Measurements from ENCODE around the gene MYLK2.

MYLK2 gene

GRCh38 chr20:31862506-31862905 is 43.4 kb downstream of the MYLK2 start:
- H3K4me2 ChIP-seq (ENCODE audit: insufficient read depth, low read length, poor library complexity, severe bottlenecking) = no peak overlapping the region
- H2BK5ac ChIP-seq (ENCODE audit: low read length) = no peak overlapping the region
- H3K4ac ChIP-seq (ENCODE audit: low read length) = no peak overlapping the region
- no peak overlapping the region for H4K8ac ChIP-seq (ENCODE audit: low read depth, low read length)
- H3K18ac ChIP-seq (ENCODE audit: low read length) = peak overlapping the region; percentile 15
- H3K4me3 ChIP-seq (ENCODE audit: low read length in 2 of 2) = no peak overlapping the region
- H3K36me3 ChIP-seq (replicated peaks in 1 of 2; ENCODE audit: control insufficient read depth in 2 of 2, insufficient read depth in 2 of 2, low read length in 2 of 2) = peaks cover 0 to 40% of the 10 kb centered on the region in 2 donors
- H3K27me3 ChIP-seq (ENCODE audit: control insufficient read depth in 3 of 3, insufficient read depth in 3 of 3, low read depth in 1 of 3, low read length in 3 of 3) = peaks cover 0 to 4% (median 4%) of the 10 kb centered on the region in 3 experiments
- peak overlapping the region; percentile 52 for H2BK12ac ChIP-seq (ENCODE audit: low read length)
- peak overlapping the region; percentile 73 for H2AK5ac ChIP-seq (ENCODE audit: low read depth, low read length)
- no peaks in the 10 kb centered on the region for H3K79me1 ChIP-seq (ENCODE audit: low read depth, low read length)
- no peak overlapping the region for H3K27ac ChIP-seq (replicated peaks; ENCODE audit: low read length)
- H3K14ac ChIP-seq (ENCODE audit: low read length) = no peak overlapping the region
- no peak for DNase-seq (ENCODE audit: low spot score)
- H2AFZ ChIP-seq (ENCODE audit: low read length) = no peak overlapping the region
- peak overlapping the region; percentile 19 for H4K91ac ChIP-seq (ENCODE audit: low read depth, low read length, poor library complexity)
- peak overlapping the region; percentile 7 for H2BK120ac ChIP-seq (ENCODE audit: low read depth, low read length)
- H3K4me1 ChIP-seq (ENCODE audit: control insufficient read depth in 2 of 2, insufficient read depth in 1 of 2, low read depth in 1 of 2, low read length in 2 of 2) = peaks cover 11 to 19% of the 10 kb centered on the region in 2 donors
- no CpG with 5 or more reads among the region's 8 CpGs for WGBS, 2 donors (ENCODE audit: extremely low coverage in 2 of 2, insufficient read length in 2 of 2, insufficient replicate concordance in 1 of 2)
- H2BK15ac ChIP-seq (ENCODE audit: low read length) = peak overlapping the region; percentile 50
- no peak overlapping the region for H3K23ac ChIP-seq (ENCODE audit: low read depth, low read length, poor library complexity)
- H3K9ac ChIP-seq (ENCODE audit: low read depth, low read length, poor library complexity) = no peak overlapping the region
- H3K9me3 ChIP-seq (replicated peaks in 1 of 2; ENCODE audit: control insufficient read depth in 2 of 2, insufficient read depth in 1 of 2, low read depth in 1 of 2, low read length in 2 of 2) = no peaks in the 10 kb centered on the region

- DNase-seq (ENCODE audit: low spot score) = no peak
- H3K9ac ChIP-seq (ENCODE audit: low read depth, low read length, poor library complexity) = no peak overlapping the region
- no peak overlapping the region for H3K14ac ChIP-seq (ENCODE audit: low read length)
Measured at GRCh38 chr20:31863296-31864085, 44.3 kb downstream of the MYLK2 start.

DNA sequence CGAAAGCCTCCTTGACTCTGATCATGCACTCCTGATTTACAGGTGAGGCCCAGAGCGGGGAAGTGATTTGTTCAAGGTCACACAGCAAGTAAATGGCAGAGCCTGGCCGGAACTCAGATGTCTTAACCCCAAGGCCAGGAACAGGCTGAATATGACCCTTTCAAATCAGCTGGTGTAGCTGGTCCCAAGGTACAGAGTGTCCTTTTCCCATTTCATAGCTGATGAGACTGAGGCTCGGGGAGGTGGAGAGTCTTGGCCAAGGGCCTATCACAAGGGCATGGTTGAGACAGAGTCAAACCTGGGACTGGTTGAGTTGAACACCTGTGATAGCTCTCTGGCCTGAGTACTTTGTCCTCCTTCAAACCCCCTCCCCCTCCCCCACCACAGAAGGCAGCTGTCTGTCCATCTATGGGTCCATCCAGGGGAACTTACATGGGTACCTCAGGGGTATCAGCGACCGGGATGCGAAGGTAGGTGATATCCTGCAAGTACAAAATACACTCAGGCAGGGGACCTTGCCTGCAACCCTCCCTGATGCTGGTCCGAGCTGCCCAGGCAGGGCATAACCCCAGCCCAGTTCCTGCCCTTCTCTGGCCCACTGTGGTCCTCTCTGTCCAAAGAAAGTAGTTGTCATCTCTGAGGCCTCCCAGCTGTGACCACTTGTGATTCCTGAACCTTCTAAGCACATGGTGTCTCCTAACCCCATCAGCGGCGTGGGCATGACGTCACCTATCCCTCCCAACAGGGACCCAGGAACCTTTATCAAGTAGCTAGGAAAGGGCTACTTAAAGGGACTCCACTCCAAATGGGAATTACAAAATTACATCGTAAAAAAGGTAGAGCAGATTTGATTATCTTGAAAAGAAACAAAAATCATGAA is 45.6 kb downstream of the MYLK2 start:
- no peak overlapping the region for H3K14ac ChIP-seq (ENCODE audit: low read length)
- H3K36me3 ChIP-seq (replicated peaks in 1 of 2; ENCODE audit: control insufficient read depth in 2 of 2, insufficient read depth in 2 of 2, low read length in 2 of 2) = peaks cover 0 to 40% of the 10 kb centered on the region in 2 donors
- H3K79me1 ChIP-seq (ENCODE audit: low read depth, low read length) = no peaks in the 10 kb centered on the region
- no peak overlapping the region for H2BK120ac ChIP-seq (ENCODE audit: low read depth, low read length)
- no peak overlapping the region for H3K18ac ChIP-seq (ENCODE audit: low read length)
- no peak overlapping the region for H3K4ac ChIP-seq (ENCODE audit: low read length)
- no peak overlapping the region for H3K9ac ChIP-seq (ENCODE audit: low read depth, low read length, poor library complexity)
- no peak overlapping the region for H3K4me2 ChIP-seq (ENCODE audit: insufficient read depth, low read length, poor library complexity, severe bottlenecking)
- H3K4me3 ChIP-seq (ENCODE audit: low read length in 2 of 2) = no peak overlapping the region
- WGBS, 2 donors (ENCODE audit: extremely low coverage in 2 of 2, insufficient read length in 2 of 2, insufficient replicate concordance in 1 of 2) = no CpG with 5 or more reads among the region's 12 CpGs
- H3K9me3 ChIP-seq (replicated peaks in 1 of 2; ENCODE audit: control insufficient read depth in 2 of 2, insufficient read depth in 1 of 2, low read depth in 1 of 2, low read length in 2 of 2) = no peaks in the 10 kb centered on the region
- no peak overlapping the region for H2BK15ac ChIP-seq (ENCODE audit: low read length)
- H4K91ac ChIP-seq (ENCODE audit: low read depth, low read length, poor library complexity) = no peak overlapping the region
- no peak overlapping the region for H2BK12ac ChIP-seq (ENCODE audit: low read length)
- peaks cover 18 to 24% of the 10 kb centered on the region in 2 donors for H3K4me1 ChIP-seq (ENCODE audit: control insufficient read depth in 2 of 2, insufficient read depth in 1 of 2, low read depth in 1 of 2, low read length in 2 of 2)
- peaks cover 0 to 15% (median under 1%) of the 10 kb centered on the region in 3 experiments for H3K27me3 ChIP-seq (ENCODE audit: control insufficient read depth in 3 of 3, insufficient read depth in 3 of 3, low read depth in 1 of 3, low read length in 3 of 3)
- peak overlapping the region; percentile 27 for H2AK5ac ChIP-seq (ENCODE audit: low read depth, low read length)
- no peak overlapping the region for H2AFZ ChIP-seq (ENCODE audit: low read length)
- no peak overlapping the region for H3K27ac ChIP-seq (replicated peaks; ENCODE audit: low read length)
- H2BK5ac ChIP-seq (ENCODE audit: low read length) = no peak overlapping the region
- H4K8ac ChIP-seq (ENCODE audit: low read depth, low read length) = no peak overlapping the region
- no peak overlapping the region for H3K23ac ChIP-seq (ENCODE audit: low read depth, low read length, poor library complexity)
- no peak for DNase-seq (ENCODE audit: low spot score)

More at GRCh38 chr20:31863296-31864085, 44.3 kb downstream of the MYLK2 start:
- peak overlapping the region; percentile 59 for H2BK15ac ChIP-seq (ENCODE audit: low read length)
- H3K4me3 ChIP-seq (ENCODE audit: low read length in 2 of 2) = no peak overlapping the region
- no peak overlapping the region for H4K8ac ChIP-seq (ENCODE audit: low read depth, low read length)
- H3K4me2 ChIP-seq (ENCODE audit: insufficient read depth, low read length, poor library complexity, severe bottlenecking) = no peak overlapping the region
- no peak overlapping the region for H3K18ac ChIP-seq (ENCODE audit: low read length)
- H3K79me1 ChIP-seq (ENCODE audit: low read depth, low read length) = no peaks in the 10 kb centered on the region
- H2AFZ ChIP-seq (ENCODE audit: low read length) = no peak overlapping the region
- no peak overlapping the region for H2BK120ac ChIP-seq (ENCODE audit: low read depth, low read length)
- no peak overlapping the region for H3K4ac ChIP-seq (ENCODE audit: low read length)
- peaks cover 11 to 19% of the 10 kb centered on the region in 2 donors for H3K4me1 ChIP-seq (ENCODE audit: control insufficient read depth in 2 of 2, insufficient read depth in 1 of 2, low read depth in 1 of 2, low read length in 2 of 2)
- H2AK5ac ChIP-seq (ENCODE audit: low read depth, low read length) = peak overlapping the region; percentile 28
- no CpG with 5 or more reads among the region's 9 CpGs for WGBS, 2 donors (ENCODE audit: extremely low coverage in 2 of 2, insufficient read length in 2 of 2, insufficient replicate concordance in 1 of 2)
- H3K27me3 ChIP-seq (ENCODE audit: control insufficient read depth in 3 of 3, insufficient read depth in 3 of 3, low read depth in 1 of 3, low read length in 3 of 3) = peaks cover 0 to 4% (median 0%) of the 10 kb centered on the region in 3 experiments
- H3K36me3 ChIP-seq (replicated peaks in 1 of 2; ENCODE audit: control insufficient read depth in 2 of 2, insufficient read depth in 2 of 2, low read length in 2 of 2) = peaks cover 0 to 40% of the 10 kb centered on the region in 2 donors
- no peaks in the 10 kb centered on the region for H3K9me3 ChIP-seq (replicated peaks in 1 of 2; ENCODE audit: control insufficient read depth in 2 of 2, insufficient read depth in 1 of 2, low read depth in 1 of 2, low read length in 2 of 2)
- no peak overlapping the region for H4K91ac ChIP-seq (ENCODE audit: low read depth, low read length, poor library complexity)
- H2BK5ac ChIP-seq (ENCODE audit: low read length) = no peak overlapping the region
- peak overlapping the region; percentile 19 for H3K23ac ChIP-seq (ENCODE audit: low read depth, low read length, poor library complexity)
- H2BK12ac ChIP-seq (ENCODE audit: low read length) = peak overlapping the region; percentile 8
- no peak overlapping the region for H3K27ac ChIP-seq (replicated peaks; ENCODE audit: low read length)

- Histone ChIP-seq H3K14ac (ENCODE audit: low read length) (no peak overlapping the region), H3K79me1 (ENCODE audit: low read depth, low read length) (no peaks in the 10 kb centered on the region), H3K4me1 (ENCODE audit: control insufficient read depth in 2 of 2, insufficient read depth in 1 of 2, low read depth in 1 of 2, low read length in 2 of 2) (peaks cover 11 to 14% of the 10 kb centered on the region in 2 donors), H3K4me3 (ENCODE audit: low read length in 2 of 2) (no peak overlapping the region), H3K36me3 (replicated peaks in 1 of 2; ENCODE audit: control insufficient read depth in 2 of 2, insufficient read depth in 2 of 2, low read length in 2 of 2) (peaks cover 0 to 40% of the 10 kb centered on the region in 2 donors), H3K27me3 (ENCODE audit: control insufficient read depth in 3 of 3, insufficient read depth in 3 of 3, low read depth in 1 of 3, low read length in 3 of 3) (peaks cover 0 to 25% (median 5%) of the 10 kb centered on the region in 3 experiments), H2BK120ac (ENCODE audit: low read depth, low read length) (no peak overlapping the region), H2BK15ac (ENCODE audit: low read length) (no peak overlapping the region), H3K4me2 (ENCODE audit: insufficient read depth, low read length, poor library complexity, severe bottlenecking) (no peak overlapping the region), H3K23ac (ENCODE audit: low read depth, low read length, poor library complexity) (no peak overlapping the region), H2AFZ (ENCODE audit: low read length) (no peak overlapping the region), H2AK5ac (ENCODE audit: low read depth, low read length) (no peak overlapping the region), H3K9me3 (replicated peaks in 1 of 2; ENCODE audit: control insufficient read depth in 2 of 2, insufficient read depth in 1 of 2, low read depth in 1 of 2, low read length in 2 of 2) (peaks cover 0 to 1% of the 10 kb centered on the region in 2 donors), H3K18ac (ENCODE audit: low read length) (no peak overlapping the region), H3K27ac (replicated peaks; ENCODE audit: low read length) (no peak overlapping the region), H4K8ac (ENCODE audit: low read depth, low read length) (no peak overlapping the region), H2BK5ac (ENCODE audit: low read length) (no peak overlapping the region), H4K91ac (ENCODE audit: low read depth, low read length, poor library complexity) (no peak overlapping the region), H3K4ac (ENCODE audit: low read length) (no peak overlapping the region), H3K9ac (ENCODE audit: low read depth, low read length, poor library complexity) (no peak overlapping the region), H2BK12ac (ENCODE audit: low read length) (no peak overlapping the region)
- DNase-seq (ENCODE audit: low spot score) = no peak
- WGBS, 2 donors (ENCODE audit: extremely low coverage in 2 of 2, insufficient read length in 2 of 2, insufficient replicate concordance in 1 of 2) = no CpG with 5 or more reads among the region's 3 CpGs
Measured at GRCh38 chr20:31866221-31866620, 47.1 kb downstream of the MYLK2 start.

Measured in neuronal stem cell (in vitro differentiated cells).